ENCODE results near the gene NKIRAS1.
A peak's percentile ranks its signal among the peaks of the same experiment; 100 is the strongest.
"Not testable (repeated sequence)": the region's sequence is repeated elsewhere in the genome, so short reads cannot be mapped to it uniquely, and the experiment has no call there.

NKIRAS1 gene

GRCh38 chr3:23940775-23941174 is 24.0 kb upstream of the NKIRAS1 start:
- no peak for DNase-seq (ENCODE audit: low spot score)

GRCh38 chr3:23938688-23939087 is 21.9 kb upstream of the NKIRAS1 start:
- DNase-seq (ENCODE audit: low spot score), result no peak

GRCh38 chr3:23937296-23937695 is 20.5 kb upstream of the NKIRAS1 start:
- no peak for DNase-seq (ENCODE audit: low spot score)

- DNase-seq (ENCODE audit: low spot score), result no peak
These were observed 17.5 kb upstream of the NKIRAS1 start for GRCh38 chr3:23934253-23934652.

- no peak for DNase-seq (ENCODE audit: low spot score)
These were observed 15.8 kb upstream of the NKIRAS1 start for GRCh38 chr3:23932571-23932970.

GRCh38 chr3:23931597-23931996 is 14.8 kb upstream of the NKIRAS1 start:
- no peak for DNase-seq (ENCODE audit: low spot score)

- DNase-seq (ENCODE audit: low spot score), result no peak
These were observed 11.7 kb upstream of the NKIRAS1 start for GRCh38 chr3:23928524-23928923.

- DNase-seq (ENCODE audit: low spot score), result no peak
These were observed 9.9 kb upstream of the NKIRAS1 start for GRCh38 chr3:23926736-23927135.

- no peak for DNase-seq (ENCODE audit: low spot score)
These were observed 9.5 kb upstream of the NKIRAS1 start for GRCh38 chr3:23926246-23926645.

GRCh38 chr3:23923786-23924185 is 7.0 kb upstream of the NKIRAS1 start:
- DNase-seq (ENCODE audit: low spot score), result peak; percentile 35

- DNase-seq (ENCODE audit: low spot score), result no peak
These were observed 4.3 kb upstream of the NKIRAS1 start for GRCh38 chr3:23921052-23921511.

GRCh38 chr3:23920151-23920655 is 3.4 kb upstream of the NKIRAS1 start:
- DNase-seq (ENCODE audit: low spot score), result no peak

GRCh38 chr3:23919628-23920027 is 2.8 kb upstream of the NKIRAS1 start:
- DNase-seq (ENCODE audit: low spot score), result no peak

- not testable (repeated sequence) for DNase-seq (ENCODE audit: low spot score)
These were observed 1.5 kb upstream of the NKIRAS1 start for GRCh38 chr3:23918331-23918730.

GRCh38 chr3:23917679-23918303 is 1.0 kb upstream of the NKIRAS1 start:
- not testable (repeated sequence) for DNase-seq (ENCODE audit: low spot score)

GRCh38 chr3:23916152-23916885 is 471 bp downstream of the NKIRAS1 start:
- no peak for DNase-seq (ENCODE audit: low spot score)

- no peak for DNase-seq (ENCODE audit: low spot score)
These were observed 1.2 kb downstream of the NKIRAS1 start for GRCh38 chr3:23915537-23916108.

GRCh38 chr3:23913873-23914743 is 2.7 kb downstream of the NKIRAS1 start:
- no peak for DNase-seq (ENCODE audit: low spot score)

- DNase-seq (ENCODE audit: low spot score), result no peak
These were observed 3.6 kb downstream of the NKIRAS1 start for GRCh38 chr3:23913182-23913581.

GRCh38 chr3:23912335-23912734 is 4.5 kb downstream of the NKIRAS1 start:
- not testable (repeated sequence) for DNase-seq (ENCODE audit: low spot score)

GRCh38 chr3:23911397-23911796 is 5.4 kb downstream of the NKIRAS1 start:
- DNase-seq (ENCODE audit: low spot score), result no peak

- no peak for DNase-seq (ENCODE audit: low spot score)
These were observed 7.4 kb downstream of the NKIRAS1 start for GRCh38 chr3:23909341-23909740.
